ENCODE measurements around the gene RPUSD2. TPM values are rescaled to one million over a fixed set of nuclear protein-coding genes. Genes with fewer than 3 reads are reported as not detected.

RPUSD2 gene
- 9.4 and 11.0 TPM in 2 replicates for total RNA-seq (2014; rRNA removed; shearing (Covaris generic))

- DNase-seq (ENCODE audit: low read depth), result peak; percentile 91
Observed at GRCh38 chr15:40569129-40569953, at the start of gene RPUSD2. TSS of gene RPUSD2 (plus strand) at chr15:40569299. CDS start at chr15:40569338, 39 bp downstream.

GRCh38 chr15:40523611-40524010 is 45.5 kb upstream of the RPUSD2 start:
- DNase-seq (ENCODE audit: low read depth), result no peak

- no peak for DNase-seq (ENCODE audit: low read depth)
Observed at GRCh38 chr15:40525855-40526254, 43.2 kb upstream of the RPUSD2 start.

- DNase-seq (ENCODE audit: low read depth), result no peak
Observed at GRCh38 chr15:40528801-40529200, 40.3 kb upstream of the RPUSD2 start.

GRCh38 chr15:40533763-40534364 is 35.2 kb upstream of the RPUSD2 start:
- no peak for DNase-seq (ENCODE audit: low read depth)

GRCh38 chr15:40534371-40534770 is 34.7 kb upstream of the RPUSD2 start:
- DNase-seq (ENCODE audit: low read depth), result no peak

GRCh38 chr15:40536501-40536900 is 32.6 kb upstream of the RPUSD2 start:
- peak; percentile 8 for DNase-seq (ENCODE audit: low read depth)

GRCh38 chr15:40538976-40539375 is 30.1 kb upstream of the RPUSD2 start:
- no peak for DNase-seq (ENCODE audit: low read depth)

GRCh38 chr15:40543082-40543481 is 26.0 kb upstream of the RPUSD2 start:
- peak; percentile 12 for DNase-seq (ENCODE audit: low read depth)

GRCh38 chr15:40543631-40544294 is 25.3 kb upstream of the RPUSD2 start:
- no peak for DNase-seq (ENCODE audit: low read depth)

- no peak for DNase-seq (ENCODE audit: low read depth)
Observed at GRCh38 chr15:40545457-40545856, 23.6 kb upstream of the RPUSD2 start.

GRCh38 chr15:40548610-40549009 is 20.5 kb upstream of the RPUSD2 start:
- no peak for DNase-seq (ENCODE audit: low read depth)

- DNase-seq (ENCODE audit: low read depth), result no peak
Observed at GRCh38 chr15:40549894-40550293, 19.2 kb upstream of the RPUSD2 start.

GRCh38 chr15:40550341-40551037 is 18.6 kb upstream of the RPUSD2 start:
- no peak for DNase-seq (ENCODE audit: low read depth)

GRCh38 chr15:40554161-40554525 is 15.0 kb upstream of the RPUSD2 start:
- no peak for DNase-seq (ENCODE audit: low read depth)

- DNase-seq (ENCODE audit: low read depth), result no peak
Observed at GRCh38 chr15:40555876-40556275, 13.2 kb upstream of the RPUSD2 start.

- DNase-seq (ENCODE audit: low read depth), result no peak
Observed at GRCh38 chr15:40558952-40559742, 10.0 kb upstream of the RPUSD2 start.

GRCh38 chr15:40562691-40563090 is 6.4 kb upstream of the RPUSD2 start:
- no peak for DNase-seq (ENCODE audit: low read depth)

GRCh38 chr15:40563426-40563825 is 5.7 kb upstream of the RPUSD2 start:
- DNase-seq (ENCODE audit: low read depth), result no peak

- peak; percentile 99 for DNase-seq (ENCODE audit: low read depth)
Observed at GRCh38 chr15:40564591-40565332, 4.3 kb upstream of the RPUSD2 start, which contains the start of gene CCDC32. TSS of gene CCDC32 (minus strand) at chr15:40565042. CDS start at chr15:40563015, 2,027 bp downstream.

All from M059J (cell line).